Suprapubic skin (tissue), 4 donors: ENCODE measurements around the gene RBBP8NL. TPM values are rescaled to one million over a fixed set of nuclear protein-coding genes. Genes with fewer than 3 reads are reported as not detected.

Experiments used
- DNase-seq, 2 donors: peaks; one replicate each; pipeline ENCODE4 v3.0.0-alpha.2; 2019; ENCODE audit warnings: low spot score in 2 of 2
- H3K27ac ChIP-seq: fragments of 200-600 bp; sonication (generic); one replicate; pipeline ENCODE4 v1.5.1; 2019
- H3K27me3 ChIP-seq: fragments of 200-600 bp; sonication (generic); one replicate; pipeline ENCODE4 v1.5.1; 2019
- H3K36me3 ChIP-seq: fragments of 200-600 bp; sonication (generic); one replicate; pipeline ENCODE4 v1.5.1; 2019
- H3K4me1 ChIP-seq: fragments of 200-600 bp; sonication (generic); one replicate; pipeline ENCODE4 v1.5.1; 2019
- H3K4me3 ChIP-seq: fragments of 200-600 bp; sonication (generic); one replicate; pipeline ENCODE4 v1.5.1; 2019; ENCODE audit warnings: mild to moderate bottlenecking
- H3K9me3 ChIP-seq: fragments of 200-600 bp; sonication (generic); one replicate; pipeline ENCODE4 v1.5.1; 2019
- EP300 ChIP-seq: sonication (generic); formaldehyde crosslinking; IDR thresholded peaks from one replicate; pipeline ENCODE4 v1.6.1; 2017; ENCODE audit warnings: antibody characterized with exemption
- POLR2A ChIP-seq, 2 donors: fragments of 450-650 bp; IDR thresholded peaks; one replicate each; pipeline ENCODE4 v1.6.1; 2017; ENCODE audit warnings: antibody characterized with exemption in 2 of 2, mild to moderate bottlenecking in 2 of 2, moderate library complexity in 2 of 2
- POLR2AphosphoS5 ChIP-seq, 3 donors: sonication (generic); formaldehyde crosslinking; IDR thresholded peaks; one replicate each; pipeline ENCODE4 v1.6.1; 2017; ENCODE audit warnings: antibody characterized with exemption in 3 of 3
- WGBS: methylation state at CpG from one replicate; pipeline ENCODE4 v1.1.5; 2018; 5-methylcytosine and 5-hydroxymethylcytosine counted together
- total RNA-seq, 4 donors: library from RNA; depleted of rRNA; stranded (reverse); fragments of >200 nt; gene quantifications; one replicate each; pipeline ENCODE4 v1.1.0, GENCODE V29; 2016
- TF ChIP-seq, protein P1 (sequence below), 2 donors: fragments of 200-600 bp in 1 of 2; fragments of 450-650 bp in 1 of 2; sonication (generic) in 1 of 2; IDR thresholded peaks; one replicate each; pipeline ENCODE4 v1.5.1; 2016 to 2019; ENCODE audit warnings: antibody characterized with exemption in 2 of 2, mild to moderate bottlenecking in 1 of 2, moderate library complexity in 1 of 2

Gene RBBP8NL
- total RNA-seq, 4 donors from 2014 or later, result 2.0 to 6.6 (median 3.9) TPM

DNA sequence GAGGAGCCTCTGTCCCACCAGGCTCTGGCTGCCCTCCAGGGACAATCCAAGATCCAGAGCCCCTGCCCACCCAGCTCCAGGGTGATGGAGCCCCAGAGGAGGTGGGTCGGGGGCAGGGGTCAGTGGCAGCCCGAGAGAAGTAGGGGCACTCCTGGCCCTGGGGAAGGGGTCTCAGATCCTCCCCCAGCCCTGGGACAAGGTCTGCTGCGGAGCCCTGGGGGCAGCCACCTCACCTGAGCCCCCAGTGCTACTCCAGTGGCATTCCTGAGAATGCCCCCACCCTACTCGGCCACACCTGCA lies 57.6 kb downstream of the RBBP8NL start:
- TF ChIP-seq POLR2AphosphoS5 (IDR thresholded peaks at IDR 0.05), result no peak
- no peaks in the 10 kb centered on the region for H3K36me3 ChIP-seq
- H3K27me3 ChIP-seq, result peaks cover 24% of the 10 kb centered on the region
- no peak overlapping the region for H3K4me3 ChIP-seq
- no CpG with 5 or more reads among the region's 4 CpGs for WGBS
- no peaks in the 10 kb centered on the region for H3K9me3 ChIP-seq
- DNase-seq, result no peak
- H3K4me1 ChIP-seq, result peaks cover 67% of the 10 kb centered on the region
- H3K27ac ChIP-seq, result peak overlapping the region; percentile 31

DNA sequence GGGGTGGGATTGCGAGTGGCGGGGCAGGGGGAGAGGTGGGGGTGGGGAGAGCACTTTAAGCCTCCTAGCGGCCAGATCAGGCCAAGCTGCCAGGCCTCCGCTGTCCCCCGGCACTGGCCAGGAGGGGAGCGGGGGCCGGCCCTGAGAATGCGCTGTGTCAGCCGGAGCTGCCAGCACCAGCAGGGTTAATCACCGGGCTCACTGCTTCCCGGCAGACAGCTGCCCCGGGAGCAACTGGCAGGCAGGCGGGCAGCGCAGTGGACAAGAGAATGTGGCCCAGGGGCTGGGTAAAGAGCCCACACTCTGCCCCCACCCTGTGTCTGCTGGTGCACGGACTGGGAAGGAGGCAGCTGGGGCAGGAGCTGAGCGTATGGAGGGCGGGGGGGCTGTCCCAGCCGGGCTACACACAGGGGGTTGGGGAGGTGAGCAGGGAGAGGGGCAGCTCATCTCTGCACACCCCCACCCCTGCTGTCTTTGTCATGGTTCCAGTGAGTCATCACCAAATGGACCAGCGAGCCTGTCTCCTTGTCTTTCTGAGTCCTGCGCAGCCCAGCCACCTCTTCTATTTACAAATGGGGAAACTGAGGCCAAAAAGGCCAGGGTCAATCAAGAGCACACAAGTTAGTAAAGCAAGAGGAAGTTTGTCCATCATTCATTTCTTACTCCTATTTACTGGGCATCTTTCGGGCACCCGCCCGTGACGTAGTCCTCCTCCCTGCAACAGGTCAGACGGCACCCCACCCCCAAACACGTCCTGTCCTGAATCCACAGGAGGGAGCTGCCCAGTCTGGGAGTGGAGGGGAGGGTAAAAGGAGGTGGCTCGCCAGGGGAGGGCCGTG lies 58.1 kb downstream of the RBBP8NL start:
- Histone ChIP-seq H3K4me1 (peaks cover 68% of the 10 kb centered on the region), H3K27ac (no peak overlapping the region), H3K9me3 (no peaks in the 10 kb centered on the region), H3K4me3 (peak overlapping the region; percentile 83), H3K36me3 (no peaks in the 10 kb centered on the region), H3K27me3 (peaks cover 23% of the 10 kb centered on the region)
- TF ChIP-seq, protein P1, sequence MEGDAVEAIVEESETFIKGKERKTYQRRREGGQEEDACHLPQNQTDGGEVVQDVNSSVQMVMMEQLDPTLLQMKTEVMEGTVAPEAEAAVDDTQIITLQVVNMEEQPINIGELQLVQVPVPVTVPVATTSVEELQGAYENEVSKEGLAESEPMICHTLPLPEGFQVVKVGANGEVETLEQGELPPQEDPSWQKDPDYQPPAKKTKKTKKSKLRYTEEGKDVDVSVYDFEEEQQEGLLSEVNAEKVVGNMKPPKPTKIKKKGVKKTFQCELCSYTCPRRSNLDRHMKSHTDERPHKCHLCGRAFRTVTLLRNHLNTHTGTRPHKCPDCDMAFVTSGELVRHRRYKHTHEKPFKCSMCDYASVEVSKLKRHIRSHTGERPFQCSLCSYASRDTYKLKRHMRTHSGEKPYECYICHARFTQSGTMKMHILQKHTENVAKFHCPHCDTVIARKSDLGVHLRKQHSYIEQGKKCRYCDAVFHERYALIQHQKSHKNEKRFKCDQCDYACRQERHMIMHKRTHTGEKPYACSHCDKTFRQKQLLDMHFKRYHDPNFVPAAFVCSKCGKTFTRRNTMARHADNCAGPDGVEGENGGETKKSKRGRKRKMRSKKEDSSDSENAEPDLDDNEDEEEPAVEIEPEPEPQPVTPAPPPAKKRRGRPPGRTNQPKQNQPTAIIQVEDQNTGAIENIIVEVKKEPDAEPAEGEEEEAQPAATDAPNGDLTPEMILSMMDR (IDR thresholded peaks at IDR 0.05), result peak in 1 of 2 donors; percentile 30
- TF ChIP-seq POLR2A (IDR thresholded peaks at IDR 0.05), result no peak
- no peak for DNase-seq
- 37% methylated on average over 12 of the region's 28 CpGs for WGBS

DNA sequence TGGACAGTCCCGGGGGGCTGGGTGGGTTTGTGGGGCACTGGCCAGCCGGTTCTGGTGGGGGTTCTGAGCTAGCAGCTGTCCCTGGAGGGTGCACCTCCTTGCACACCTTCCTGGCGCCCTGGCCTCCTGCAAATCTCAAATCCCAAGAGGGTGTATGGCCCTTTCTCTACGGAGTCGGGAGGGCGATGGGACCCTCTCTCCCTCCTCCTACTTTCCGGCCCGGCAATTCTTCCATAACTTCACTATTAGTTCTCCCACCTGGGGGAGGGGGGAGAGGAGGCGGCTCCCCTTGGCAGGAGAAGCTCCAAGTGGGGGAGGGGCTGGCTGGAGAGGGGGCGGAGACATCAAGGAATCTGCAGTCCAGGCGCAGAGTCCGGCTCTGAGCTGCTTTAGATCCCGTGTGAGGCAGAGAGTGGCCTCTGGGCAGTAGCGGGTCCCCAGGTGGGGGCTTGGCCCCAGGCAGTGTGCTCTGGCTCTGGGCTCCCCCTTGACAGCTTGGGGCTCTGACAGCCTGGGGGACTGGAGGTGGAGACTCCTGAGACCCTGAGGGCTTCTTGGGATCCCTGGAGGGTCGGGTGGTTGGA lies 58.9 kb downstream of the RBBP8NL start:
- H3K4me1 ChIP-seq, result peaks cover 75% of the 10 kb centered on the region
- H3K36me3 ChIP-seq, result no peaks in the 10 kb centered on the region
- no peak overlapping the region for H3K27ac ChIP-seq
- peak overlapping the region; percentile 83 for H3K4me3 ChIP-seq
- no peaks in the 10 kb centered on the region for H3K9me3 ChIP-seq
- TF ChIP-seq, protein P1 (IDR thresholded peaks at IDR 0.05), result no peak
- no peak for TF ChIP-seq POLR2AphosphoS5 (IDR thresholded peaks at IDR 0.05)
- TF ChIP-seq EP300, result no peak
- DNase-seq, result no peak
- WGBS, result 2% methylated on average over 8 of the region's 15 CpGs
- H3K27me3 ChIP-seq, result peaks cover 20% of the 10 kb centered on the region

DNA sequence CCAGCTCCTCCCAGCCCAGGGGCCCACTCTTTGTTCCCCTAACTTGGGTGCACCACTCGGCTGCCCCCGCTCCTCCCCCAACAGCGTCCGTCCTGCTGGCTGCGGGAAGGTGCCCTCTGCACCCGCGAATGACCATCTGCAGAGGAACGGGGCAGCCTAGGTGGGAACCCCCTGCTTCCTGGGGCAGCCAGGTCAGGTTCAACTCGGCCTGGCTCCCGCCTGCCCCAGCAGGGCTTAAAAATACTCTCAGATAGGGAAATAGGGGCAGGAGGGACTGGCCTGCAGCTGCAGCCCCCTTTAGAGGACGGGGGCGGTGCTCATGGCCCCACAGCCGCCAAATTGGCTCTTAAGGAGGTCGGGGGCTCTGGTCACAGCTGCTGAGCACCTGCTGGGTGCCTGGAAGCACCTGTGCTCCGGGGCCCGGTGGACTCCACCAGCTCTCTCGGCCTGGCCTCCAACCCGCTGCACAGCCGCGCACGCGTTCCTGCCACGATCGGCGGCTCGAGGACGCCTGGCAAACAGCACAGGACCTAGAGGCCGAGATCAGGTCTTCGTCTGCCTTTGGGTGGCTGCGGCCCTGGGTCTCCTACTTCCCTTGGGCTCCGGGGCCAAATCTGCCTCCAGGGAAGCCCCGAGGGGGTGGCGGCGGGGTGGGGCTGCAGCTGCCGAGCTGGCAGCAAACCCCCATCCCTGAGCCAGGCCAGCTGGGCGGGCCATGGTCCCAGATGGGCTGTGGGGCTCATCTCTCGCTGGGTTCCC lies 59.5 kb downstream of the RBBP8NL start:
- H3K36me3 ChIP-seq, result no peaks in the 10 kb centered on the region
- WGBS, result 6% methylated on average over 18 of the region's 37 CpGs
- TF ChIP-seq, protein P1 (IDR thresholded peaks at IDR 0.05), result no peak
- TF ChIP-seq POLR2AphosphoS5 (IDR thresholded peaks at IDR 0.05), result no peak
- TF ChIP-seq POLR2A (IDR thresholded peaks at IDR 0.05), result no peak
- TF ChIP-seq EP300, result no peak
- DNase-seq, result no peak
- H3K4me3 ChIP-seq, result peak overlapping the region; percentile 83
- H3K9me3 ChIP-seq, result no peaks in the 10 kb centered on the region
- peak overlapping the region; percentile 94 for H3K27ac ChIP-seq
- H3K4me1 ChIP-seq, result peaks cover 82% of the 10 kb centered on the region
- peaks cover 20% of the 10 kb centered on the region for H3K27me3 ChIP-seq

DNA sequence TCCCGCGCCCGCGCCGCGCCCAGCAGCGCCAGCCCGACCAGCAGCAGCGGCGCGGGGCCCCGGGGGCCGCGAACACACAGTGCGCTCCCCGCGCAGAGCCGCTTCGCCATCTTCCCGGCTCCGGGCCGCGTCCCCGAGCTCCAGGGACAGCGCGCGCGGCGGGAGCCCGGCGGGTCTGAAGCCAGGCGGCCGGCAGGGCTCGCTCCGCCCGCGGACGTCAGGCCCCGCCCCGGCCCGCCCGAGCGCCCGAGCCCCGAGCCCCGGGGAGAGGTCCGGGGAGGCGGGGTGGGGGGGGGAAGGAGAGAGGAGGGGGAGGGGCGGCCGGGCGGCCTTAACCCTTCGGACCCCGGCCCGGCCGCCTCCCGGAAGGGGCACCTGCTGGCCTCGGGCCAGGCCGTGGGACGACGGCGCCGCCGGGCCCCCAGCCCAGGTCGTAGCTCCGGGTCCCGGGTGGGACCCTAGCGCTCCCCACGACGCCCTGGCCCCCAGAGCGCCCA lies 60.2 kb downstream of the RBBP8NL start, which contains the start of gene LAMA5:
Gene LAMA5 (minus strand): TSS at position 177 of the 497 bp plus-strand sequence. CDS start 67 bp downstream, at position 110.
- TF ChIP-seq, protein P1 (IDR thresholded peaks at IDR 0.05), result no peak
- TF ChIP-seq POLR2A (IDR thresholded peaks at IDR 0.05) (no peak), EP300 (no peak), POLR2AphosphoS5 (IDR thresholded peaks at IDR 0.05) (no peak)
- peaks cover 17% of the 10 kb centered on the region for H3K27me3 ChIP-seq
- WGBS, result 2% methylated on average over 25 of the region's 70 CpGs
- H3K4me1 ChIP-seq, result peaks cover 88% of the 10 kb centered on the region
- no peaks in the 10 kb centered on the region for H3K36me3 ChIP-seq
- H3K4me3 ChIP-seq, result peak within 1 kb of the TSS; percentile 83
- no peaks in the 10 kb centered on the region for H3K9me3 ChIP-seq
- H3K27ac ChIP-seq, result peak within 1 kb of the TSS; percentile 94
- DNase-seq, result no peak
